Ammon's horn (tissue), 1 donor: ENCODE data around the gene SPTBN5.

Experiments
- DNase-seq: peaks from one replicate; pipeline ENCODE4 v3.0.0-alpha.2; 2016; ENCODE audit warnings: low spot score

Gene SPTBN5

GRCh38 chr15:41883484-41883825, 10.4 kb downstream of the SPTBN5 start:
- no peak for DNase-seq

GRCh38 chr15:41882689-41883483, 11.0 kb downstream of the SPTBN5 start:
- DNase-seq: no peak

- DNase-seq: no peak
Measured at GRCh38 chr15:41881920-41882688, 11.7 kb downstream of the SPTBN5 start.

GRCh38 chr15:41881550-41881919, 12.3 kb downstream of the SPTBN5 start:
- DNase-seq: no peak

- DNase-seq: no peak
Measured at GRCh38 chr15:41881086-41881485, 12.8 kb downstream of the SPTBN5 start.

- no peak for DNase-seq
Measured at GRCh38 chr15:41880156-41880877, 13.5 kb downstream of the SPTBN5 start.

- no peak for DNase-seq
Measured at GRCh38 chr15:41879321-41879845, 14.5 kb downstream of the SPTBN5 start.

- no peak for DNase-seq
Measured at GRCh38 chr15:41878355-41878699, 15.5 kb downstream of the SPTBN5 start.

- DNase-seq: no peak
Measured at GRCh38 chr15:41877631-41878354, 16.1 kb downstream of the SPTBN5 start.

- DNase-seq: no peak
Measured at GRCh38 chr15:41876689-41877088, 17.2 kb downstream of the SPTBN5 start.

GRCh38 chr15:41876007-41876406, 17.8 kb downstream of the SPTBN5 start:
- DNase-seq: no peak

- DNase-seq: no peak
Measured at GRCh38 chr15:41874736-41875135, 19.1 kb downstream of the SPTBN5 start.

GRCh38 chr15:41873711-41874110, 20.1 kb downstream of the SPTBN5 start:
- DNase-seq: no peak

GRCh38 chr15:41872166-41872747, 21.6 kb downstream of the SPTBN5 start:
- DNase-seq: no peak

GRCh38 chr15:41871175-41871905, 22.5 kb downstream of the SPTBN5 start:
- no peak for DNase-seq

- DNase-seq: no peak
Measured at GRCh38 chr15:41870689-41871081, 23.2 kb downstream of the SPTBN5 start.

- DNase-seq: no peak
Measured at GRCh38 chr15:41869770-41870688, 23.8 kb downstream of the SPTBN5 start.

GRCh38 chr15:41868321-41868720, 25.5 kb downstream of the SPTBN5 start:
- DNase-seq: no peak

GRCh38 chr15:41866872-41867579, 26.8 kb downstream of the SPTBN5 start:
- no peak for DNase-seq
